ENCODE data around the gene DUSP16. TPM values are rescaled to one million over a fixed set of nuclear protein-coding genes. Genes with fewer than 3 reads are reported as not detected.

DUSP16 gene
- total RNA-seq, 4 donors from 2014 or later = 16.2 to 23.2 (median 19.1) TPM

- Histone ChIP-seq H3K4me3 (no peak overlapping the region), H3K27me3 (no peaks in the 10 kb centered on the region), H3K27ac (no peak overlapping the region), H3K9me3 (no peaks in the 10 kb centered on the region), H3K4me1 (peaks cover 0 to 23% (median 9%) of the 10 kb centered on the region in 4 donors), H3K36me3 (no peaks in the 10 kb centered on the region)
- WGBS, 2 donors = 93% methylated on average over 1 of the region's 1 CpG
- TF ChIP-seq CTCF (IDR thresholded peaks at IDR 0.05) = no peak
- TF ChIP-seq EP300 (IDR thresholded peaks at IDR 0.05) = no peak
- TF ChIP-seq POLR2A (IDR thresholded peaks at IDR 0.05) = no peak
- DNase-seq (ENCODE audit: low spot score in 2 of 2) = no peak
These were observed 2.2 kb upstream of the DUSP16 start for GRCh38 chr12:12564911-12565310.

- peak overlapping the region; percentile 46 to 95 (median 64) for H3K4me3 ChIP-seq
- WGBS, 2 donors = 29 to 35% methylated on average over 11 of the region's 11 CpGs
- H3K27me3 ChIP-seq = no peaks in the 10 kb centered on the region
- peaks cover 0 to 38% (median 9%) of the 10 kb centered on the region in 4 donors for H3K4me1 ChIP-seq
- H3K36me3 ChIP-seq = no peaks in the 10 kb centered on the region
- H3K27ac ChIP-seq = peak overlapping the region; percentile 99 to 100 (median 100)
- TF ChIP-seq EP300 (IDR thresholded peaks at IDR 0.05) = no peak
- TF ChIP-seq POLR2A (IDR thresholded peaks at IDR 0.05) = peak in 1 of 2 donors; percentile 10
- no peak for TF ChIP-seq CTCF (IDR thresholded peaks at IDR 0.05)
- DNase-seq (ENCODE audit: low spot score in 2 of 2) = peak in 1 of 2 donors; percentile 19
- no peaks in the 10 kb centered on the region for H3K9me3 ChIP-seq
These were observed 746 bp upstream of the DUSP16 start for GRCh38 chr12:12563290-12563928.

- peaks cover 0 to 47% (median 9%) of the 10 kb centered on the region in 4 donors for H3K4me1 ChIP-seq
- no peak for DNase-seq (ENCODE audit: low spot score in 2 of 2)
- H3K27ac ChIP-seq = peak overlapping the region; percentile 99 to 100 (median 100)
- H3K4me3 ChIP-seq = peak overlapping the region; percentile 46 to 95 (median 80)
- no peaks in the 10 kb centered on the region for H3K36me3 ChIP-seq
- no peaks in the 10 kb centered on the region for H3K9me3 ChIP-seq
- WGBS, 2 donors = 1% methylated on average over 25 to 34 of the region's 45 CpGs
- H3K27me3 ChIP-seq = no peaks in the 10 kb centered on the region
- TF ChIP-seq CTCF (IDR thresholded peaks at IDR 0.05) (no peak), EP300 (IDR thresholded peaks at IDR 0.05) (no peak), POLR2A (IDR thresholded peaks at IDR 0.05) (no peak)
These were observed 613 bp downstream of the DUSP16 start for GRCh38 chr12:12562016-12562483.

DNA sequence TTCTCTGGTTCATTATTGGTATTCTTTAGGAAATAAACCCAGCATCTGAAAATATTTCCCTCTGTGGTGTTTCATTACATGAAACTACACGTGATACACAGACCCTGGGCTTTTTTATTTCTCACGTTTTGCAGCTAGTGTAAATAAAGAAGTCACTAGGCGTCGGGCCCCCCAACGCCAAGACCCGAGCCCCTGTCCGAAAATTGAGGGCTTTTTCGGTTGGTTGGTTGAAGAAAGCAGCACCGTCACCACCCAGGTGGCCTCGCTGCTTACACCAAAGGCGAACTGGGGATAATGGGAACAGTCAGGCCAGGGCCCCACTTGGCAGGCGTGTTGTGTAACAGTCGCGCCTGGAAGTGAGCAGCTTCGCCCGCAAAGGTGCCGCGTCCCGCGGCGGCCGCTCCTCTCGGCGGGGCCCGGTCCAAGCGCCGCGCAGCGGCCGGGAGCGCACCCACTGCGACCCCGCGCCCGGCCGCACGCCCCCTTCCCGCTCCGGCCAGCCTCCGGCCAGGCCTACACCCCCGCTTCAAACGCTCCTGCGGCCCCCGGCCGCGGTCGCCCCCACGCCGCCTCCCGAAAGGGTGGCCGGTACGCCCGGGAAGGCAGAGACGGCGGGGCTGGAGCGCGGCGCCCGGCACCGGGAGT lies 1.2 kb downstream of the DUSP16 start:
- TF ChIP-seq POLR2A (IDR thresholded peaks at IDR 0.05) = no peak
- peak in 1 of 5 experiments; percentile 39 for TF ChIP-seq CTCF (IDR thresholded peaks at IDR 0.05)
- Histone ChIP-seq H3K36me3 (no peaks in the 10 kb centered on the region), H3K27me3 (no peaks in the 10 kb centered on the region), H3K27ac (peak overlapping the region; percentile 99 to 100 (median 100)), H3K4me3 (peak overlapping the region; percentile 46 to 95 (median 80)), H3K9me3 (no peaks in the 10 kb centered on the region), H3K4me1 (peaks cover 0 to 47% (median 9%) of the 10 kb centered on the region in 4 donors)
- WGBS, 2 donors = 1% methylated on average over 32 to 60 of the region's 60 CpGs
- peak; percentile 37 to 62 for DNase-seq (ENCODE audit: low spot score in 2 of 2)

Data from tibial nerve (tissue), 4 donors.